ENCODE data around the gene GFOD2.
A peak's percentile ranks its signal among the peaks of the same experiment; 100 is the strongest.

Gene GFOD2

DNA sequence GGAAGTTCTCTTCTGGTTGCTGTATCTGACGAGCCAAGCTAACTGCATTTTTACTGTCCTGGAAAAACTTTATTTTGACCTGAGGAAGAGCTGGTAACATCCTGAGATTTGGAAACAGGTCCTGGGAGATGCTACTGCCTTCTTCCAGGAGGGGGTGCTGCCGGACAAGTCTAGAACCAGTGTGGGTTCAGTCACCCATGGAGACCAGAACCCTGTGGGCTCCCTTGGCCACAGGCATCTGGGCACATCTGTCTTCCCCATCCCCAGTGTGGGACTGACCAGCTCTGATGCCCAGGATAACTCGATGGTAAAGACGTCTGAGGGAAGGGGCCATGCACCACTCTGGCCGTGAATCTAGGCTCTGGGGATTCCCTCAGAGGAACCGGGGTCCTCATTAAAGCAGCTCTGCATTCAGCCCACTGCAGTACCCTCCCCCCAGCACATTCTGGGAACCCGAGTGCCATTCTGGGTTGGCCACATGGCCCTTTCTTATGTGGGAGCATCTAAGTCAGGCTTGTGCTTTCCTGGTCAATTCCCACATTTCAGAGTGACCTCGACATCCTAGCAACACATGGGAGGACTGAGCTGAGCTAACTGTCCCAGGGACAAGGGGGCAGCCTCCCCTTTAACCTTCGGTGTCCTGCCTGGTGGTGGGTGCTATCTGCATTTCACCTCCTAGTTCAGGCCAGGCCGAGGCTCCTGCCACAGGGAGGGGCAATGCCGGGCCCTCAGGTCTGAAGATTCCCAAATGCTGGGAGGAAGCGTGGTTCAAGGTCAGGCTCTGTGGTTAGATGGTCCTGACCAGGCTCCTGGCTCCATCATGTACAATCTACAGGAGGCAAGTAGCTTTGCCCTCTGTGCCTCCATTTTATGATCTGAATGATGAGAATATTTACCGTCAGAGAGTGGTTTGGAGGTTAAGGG is 46.1 kb downstream of the GFOD2 start:
- DNase-seq (ENCODE audit: low read depth, low spot score): peak; percentile 59

DNA sequence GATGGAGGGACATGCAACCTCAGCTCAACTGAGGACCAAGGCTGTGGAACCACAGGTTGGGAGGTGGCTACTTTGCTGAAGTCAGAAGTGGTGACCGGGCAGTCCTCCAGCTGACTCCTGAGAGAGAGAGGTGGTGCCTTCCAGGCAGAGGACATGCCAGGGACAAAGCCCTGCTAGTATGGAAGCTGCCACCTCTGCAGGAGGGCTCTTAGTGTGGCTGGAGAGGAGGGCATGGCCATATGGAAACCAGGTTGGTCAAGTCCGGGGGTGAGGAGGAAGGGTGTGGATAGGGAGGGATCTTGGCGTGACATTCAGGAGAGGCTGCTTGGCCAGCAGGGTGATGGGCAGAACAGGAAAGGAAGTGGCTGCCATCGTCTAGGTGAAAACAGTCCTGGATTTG is 46.8 kb downstream of the GFOD2 start:
- no peak for DNase-seq (ENCODE audit: low read depth, low spot score)

- DNase-seq (ENCODE audit: low read depth, low spot score): no peak
These were observed 49.5 kb downstream of the GFOD2 start for GRCh38 chr16:67669499-67670101.

DNA sequence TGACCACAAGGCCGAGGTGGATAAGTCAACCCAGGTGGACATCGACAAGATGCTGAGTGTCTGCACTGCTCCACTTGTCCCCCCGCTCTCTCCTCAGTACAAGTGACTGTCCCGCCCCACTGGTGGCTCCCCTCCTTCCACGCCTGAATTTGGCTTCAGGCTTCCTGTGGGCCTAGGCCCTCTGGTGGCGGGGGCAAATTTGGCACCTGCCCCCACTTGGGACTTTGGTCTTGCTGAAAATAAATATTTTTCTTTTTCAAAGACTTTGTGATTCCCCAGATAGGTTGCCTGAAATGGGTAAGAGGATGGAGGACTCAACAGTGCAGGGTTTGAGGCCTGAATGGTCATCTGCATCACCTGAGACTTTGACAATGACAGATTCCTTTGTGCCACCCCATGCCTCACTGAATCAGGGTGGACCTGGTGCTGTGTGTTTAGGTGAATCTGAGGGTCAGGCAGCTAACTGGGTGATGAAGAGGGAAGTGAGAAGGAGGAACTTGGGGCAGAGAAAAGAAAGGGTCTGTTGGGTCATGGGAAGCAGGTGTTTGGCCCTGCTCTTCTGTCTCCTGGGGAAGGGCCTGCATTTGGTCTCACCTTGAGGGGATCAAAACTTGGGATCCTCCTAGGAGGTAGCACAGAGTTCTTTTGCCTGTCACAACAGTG is 50.5 kb downstream of the GFOD2 start:
- no peak for DNase-seq (ENCODE audit: low read depth, low spot score)

GRCh38 chr16:67667817-67668494 is 51.2 kb downstream of the GFOD2 start:
- peak; percentile 96 for DNase-seq (ENCODE audit: low read depth, low spot score)

DNA sequence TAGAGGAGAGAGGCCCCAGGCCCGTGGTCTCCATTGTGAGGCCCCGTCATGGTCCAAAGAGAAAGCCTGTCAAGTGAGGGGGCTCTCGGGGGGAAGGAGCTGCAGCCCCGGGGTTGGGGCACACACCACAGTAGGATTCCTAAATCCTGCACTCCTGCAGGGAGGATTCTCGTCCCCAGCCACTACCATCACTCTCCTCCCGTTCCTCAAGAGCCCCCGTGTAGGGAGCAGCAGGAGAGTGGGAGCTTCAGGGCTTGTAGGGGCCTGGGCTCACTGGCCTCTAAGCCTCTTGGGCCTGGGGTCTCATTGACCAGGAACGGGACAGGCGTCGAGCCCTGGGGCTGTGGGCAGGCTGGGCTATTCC is 51.7 kb downstream of the GFOD2 start:
- DNase-seq (ENCODE audit: low read depth, low spot score): no peak

DNA sequence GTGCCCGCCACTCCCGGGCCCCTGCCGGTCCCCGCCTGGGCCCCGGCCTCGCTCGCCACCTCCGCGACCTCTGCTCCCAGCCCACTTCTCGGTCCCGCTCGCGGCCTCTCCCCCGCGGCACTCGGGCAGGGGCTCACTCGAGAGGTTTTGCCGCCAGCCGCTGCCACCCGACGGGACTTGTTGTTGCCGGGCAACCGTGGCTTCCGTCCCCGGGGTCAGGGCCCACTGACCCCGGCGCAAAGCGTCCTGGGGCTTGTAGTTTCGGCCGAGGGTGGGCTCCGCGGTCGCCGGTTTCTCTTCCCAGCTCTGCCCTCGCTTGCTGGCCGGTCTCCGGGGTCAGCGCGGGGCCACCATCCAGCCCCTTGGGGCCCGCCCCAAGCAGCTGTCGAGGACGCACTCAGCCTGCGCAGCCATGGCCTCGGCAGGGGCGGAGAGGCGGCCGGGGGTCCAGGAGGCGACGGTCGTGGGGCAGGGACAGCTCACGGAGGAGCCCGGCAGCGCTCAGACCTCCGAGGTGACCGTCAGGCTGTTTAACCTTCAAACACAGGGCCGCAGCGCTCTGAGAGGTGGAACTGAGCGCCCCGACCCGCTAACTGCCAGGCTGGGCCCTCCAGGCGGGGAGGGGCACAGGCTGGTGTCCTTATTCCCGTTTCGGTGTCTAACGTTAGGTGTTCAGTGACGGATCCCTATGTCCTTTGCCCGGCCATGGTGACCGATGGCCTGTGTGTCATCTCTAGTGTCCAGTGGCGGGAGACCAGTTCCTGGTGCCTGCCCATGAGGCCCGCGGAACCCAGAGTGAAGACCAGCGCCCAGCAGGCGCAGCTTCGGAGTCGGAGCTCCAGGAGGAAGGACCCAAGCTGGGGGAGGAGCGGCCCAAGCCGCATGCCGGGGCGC is 52.3 kb downstream of the GFOD2 start, which contains the start of the genes C16orf86 and ENKD1:
TSS of gene C16orf86 (plus strand) at position 256 of the 894 bp plus-strand sequence. CDS start at position 413, 157 bp downstream.
TSS of gene ENKD1 (minus strand) at position 192 of the 894 bp plus-strand sequence. CDS start 308 bp downstream, outside the sequence.
- DNase-seq (ENCODE audit: low read depth, low spot score): peak; percentile 83

DNA sequence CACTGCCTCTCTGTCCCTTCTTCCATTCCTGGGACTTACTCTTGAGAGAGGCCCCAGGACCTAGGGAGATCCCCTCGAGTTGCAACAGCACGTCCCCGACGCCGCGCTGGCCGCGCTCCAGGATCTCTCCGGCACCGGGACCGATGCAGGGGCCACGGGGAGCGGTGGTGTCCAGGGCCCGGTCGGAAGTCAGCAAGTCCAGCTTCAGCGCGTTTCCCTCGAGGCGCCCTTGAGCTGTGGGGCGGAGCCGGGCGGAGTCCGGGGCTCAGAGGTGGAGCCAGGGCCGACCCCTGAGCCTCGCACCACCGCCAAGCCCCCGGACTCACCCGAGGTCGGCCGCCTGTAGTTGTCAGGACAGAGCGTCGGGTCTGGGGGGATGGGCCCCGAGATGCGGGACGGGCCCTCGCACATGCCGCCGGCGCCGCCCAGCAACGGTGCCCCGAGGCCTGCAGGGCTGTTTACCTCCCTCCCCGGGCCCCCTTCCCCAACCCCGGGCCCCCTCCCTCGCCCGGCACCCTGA is 53.0 kb downstream of the GFOD2 start:
- DNase-seq (ENCODE audit: low read depth, low spot score): no peak

GRCh38 chr16:67665598-67665997 is 53.5 kb downstream of the GFOD2 start:
- no peak for DNase-seq (ENCODE audit: low read depth, low spot score)

DNA sequence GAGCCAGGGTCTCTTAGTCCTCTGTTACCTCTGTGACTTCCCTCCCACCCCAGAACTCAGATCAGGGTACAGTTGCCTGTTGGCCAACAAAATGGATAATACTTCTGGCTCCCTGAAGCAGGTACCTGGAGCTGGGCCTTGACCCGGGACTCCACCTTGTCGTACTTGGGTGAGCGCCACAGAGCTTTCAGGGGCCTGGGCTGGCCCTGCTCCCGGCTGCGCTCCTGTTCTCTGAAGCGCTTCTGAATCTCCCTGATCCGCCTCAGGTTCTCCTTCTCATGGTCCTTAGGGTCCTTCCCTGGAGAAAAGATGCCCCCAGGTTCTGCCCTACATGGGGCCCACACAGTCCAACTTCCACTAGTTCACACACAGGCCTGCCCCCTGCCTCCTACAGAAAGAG is 54.2 kb downstream of the GFOD2 start:
- no peak for DNase-seq (ENCODE audit: low read depth, low spot score)

DNA sequence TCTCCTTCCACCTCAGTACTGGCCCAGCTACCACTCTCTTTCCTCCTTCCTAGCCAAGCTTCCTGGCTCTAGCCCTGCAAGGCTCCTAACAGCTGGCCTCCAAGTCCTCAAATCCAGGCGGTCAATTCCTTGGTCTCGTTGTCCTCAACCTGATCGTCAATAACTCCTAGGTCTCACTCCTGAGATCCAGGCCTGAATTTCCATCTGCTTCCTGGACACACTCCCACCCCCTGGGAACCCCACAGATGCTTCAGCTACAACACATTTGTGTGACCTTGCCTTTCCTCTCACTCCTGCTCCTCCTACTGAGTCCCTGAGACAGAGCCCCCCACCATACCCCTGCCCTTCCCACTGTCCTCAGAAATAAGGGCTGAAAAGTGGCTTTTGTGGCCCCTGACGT is 54.9 kb downstream of the GFOD2 start:
- no peak for DNase-seq (ENCODE audit: low read depth, low spot score)

GRCh38 chr16:67663877-67664222 is 55.3 kb downstream of the GFOD2 start:
- DNase-seq (ENCODE audit: low read depth, low spot score): no peak

DNA sequence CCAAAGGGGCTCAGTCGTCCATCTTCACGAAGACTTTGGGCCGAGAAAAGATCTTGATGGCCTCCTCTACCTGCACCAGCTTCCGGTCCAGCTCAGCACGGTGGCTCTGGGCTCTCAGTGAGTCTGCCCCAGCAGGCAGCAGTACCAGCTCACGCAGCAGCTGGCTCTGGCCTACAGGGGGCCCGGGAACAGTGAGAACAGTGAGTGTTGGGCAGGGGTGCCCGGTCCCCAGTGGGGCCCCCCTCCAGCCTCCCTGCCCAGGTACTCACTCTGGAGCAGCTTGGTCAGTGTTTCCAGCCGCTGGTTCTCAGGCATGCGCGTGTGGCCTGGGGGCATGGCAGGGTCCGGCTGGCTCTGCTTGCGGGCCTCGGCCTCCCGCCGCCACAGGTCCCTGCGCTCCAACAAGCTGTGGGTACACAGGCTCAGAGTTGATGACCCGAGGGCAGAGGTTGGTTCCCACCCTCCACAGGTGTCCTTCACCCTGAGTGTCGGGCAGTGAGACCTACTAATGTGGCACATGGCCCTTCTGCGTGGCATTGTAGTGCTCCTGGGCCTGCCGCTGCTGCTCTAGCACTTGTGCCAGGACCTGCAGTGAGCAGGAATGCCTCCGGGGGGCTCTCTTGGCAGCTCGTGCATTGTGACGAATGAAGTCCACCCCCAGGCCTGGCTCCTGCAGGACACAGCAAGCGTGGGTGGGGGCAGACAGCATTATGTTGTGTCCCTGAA is 55.8 kb downstream of the GFOD2 start:
- DNase-seq (ENCODE audit: low read depth, low spot score): no peak

DNA sequence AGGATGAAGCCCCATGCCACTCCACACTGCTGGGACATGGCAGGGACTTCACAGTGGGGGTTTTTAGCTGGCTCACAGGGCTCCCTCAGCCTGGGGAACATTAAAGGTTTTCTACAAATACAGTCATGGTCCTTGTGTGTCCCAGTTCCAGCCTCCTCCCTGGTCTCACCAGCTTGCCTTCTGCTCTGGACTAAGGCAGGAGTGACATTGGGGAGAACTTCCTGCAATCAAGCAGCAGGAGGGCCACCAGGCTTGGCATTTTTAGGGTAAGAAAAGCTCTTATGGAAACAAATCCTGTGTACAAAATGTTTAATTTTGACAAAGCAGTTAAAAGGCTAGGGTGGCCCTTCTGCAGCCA is 56.5 kb downstream of the GFOD2 start:
- DNase-seq (ENCODE audit: low read depth, low spot score): no peak

DNA sequence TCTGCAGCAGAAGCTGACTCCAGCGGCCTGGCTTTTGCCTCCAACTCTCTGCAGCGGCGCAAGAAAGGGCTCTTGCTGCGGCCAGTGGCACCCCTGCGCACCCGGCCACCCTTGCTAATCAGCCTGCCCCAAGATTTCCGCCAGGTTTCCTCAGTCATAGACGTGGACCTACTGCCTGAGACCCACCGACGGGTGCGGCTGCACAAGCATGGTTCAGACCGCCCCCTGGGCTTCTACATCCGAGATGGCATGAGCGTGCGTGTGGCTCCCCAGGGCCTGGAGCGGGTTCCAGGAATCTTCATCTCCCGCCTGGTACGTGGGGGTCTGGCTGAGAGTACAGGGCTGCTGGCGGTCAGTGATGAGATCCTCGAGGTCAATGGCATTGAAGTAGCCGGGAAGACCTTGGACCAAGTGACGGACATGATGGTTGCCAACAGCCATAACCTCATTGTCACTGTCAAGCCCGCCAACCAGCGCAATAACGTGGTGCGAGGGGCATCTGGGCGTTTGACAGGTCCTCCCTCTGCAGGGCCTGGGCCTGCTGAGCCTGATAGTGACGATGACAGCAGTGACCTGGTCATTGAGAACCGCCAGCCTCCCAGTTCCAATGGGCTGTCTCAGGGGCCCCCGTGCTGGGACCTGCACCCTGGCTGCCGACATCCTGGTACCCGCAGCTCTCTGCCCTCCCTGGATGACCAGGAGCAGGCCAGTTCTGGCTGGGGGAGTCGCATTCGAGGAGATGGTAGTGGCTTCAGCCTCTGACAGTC is 57.0 kb downstream of the GFOD2 start:
- DNase-seq (ENCODE audit: low read depth, low spot score): no peak

GRCh38 chr16:67661101-67661761 is 57.9 kb downstream of the GFOD2 start:
- peak; percentile 85 for DNase-seq (ENCODE audit: low read depth, low spot score)

- DNase-seq (ENCODE audit: low read depth, low spot score): peak; percentile 94
These were observed 58.5 kb downstream of the GFOD2 start, which contains the start of gene PARD6A for GRCh38 chr16:67660564-67661028. TSS of gene PARD6A (plus strand) at chr16:67660960. CDS start at chr16:67661039, 79 bp downstream.
